ENCODE results near the gene ADIPOQ. TPM values are rescaled to one million over a fixed set of nuclear protein-coding genes. Genes with fewer than 3 reads are reported as not detected.
"Not testable (repeated sequence)": the region's sequence is repeated elsewhere in the genome, so short reads cannot be mapped to it uniquely, and the experiment has no call there.

Gene ADIPOQ
- total and polyA plus RNA-seq, 7 donors = 0.54 to 53.5 (median 1.3) TPM; not detected in 1

- Histone ChIP-seq H3K27ac (peak within 1 kb of the TSS; percentile 83 to 92 (median 86)), H3K4me1 (peaks cover 0 to 17% (median 13%) of the 10 kb centered on the region in 4 donors), H3K36me3 (peaks cover 0 to 14% (median 0%) of the 10 kb centered on the region in 4 donors), H3K9me3 (no peaks in the 10 kb centered on the region), H3K27me3 (no peaks in the 10 kb centered on the region), H3K4me3 (peak within 1 kb of the TSS; percentile 49 to 84 (median 69))
- DNase-seq = peak; percentile 93
- intact Hi-C loops (cut with DNase I) = loop anchor here (2.0 kb wide), 1 partner anchor 20 kb away; no protein-coding TSS in a partner anchor
- no peak for TF ChIP-seq CTCF (IDR thresholded peaks at IDR 0.05)
- peak in 1 of 2 donors; percentile 59 for TF ChIP-seq POLR2A (IDR thresholded peaks at IDR 0.05)
- TF ChIP-seq EP300 (IDR thresholded peaks at IDR 0.05) = peak in 1 of 4 donors; percentile 69
- TF ChIP-seq POLR2AphosphoS5 (IDR thresholded peaks at IDR 0.05) = peak; percentile 76 to 90 (median 84)
- WGBS, 2 donors = 0% methylated on average over 70 of the region's 70 CpGs
These were observed 36.1 kb upstream of the ADIPOQ start, which contains the start of gene RFC4 for GRCh38 chr3:186806089-186807055. TSS of gene RFC4 (minus strand) at chr3:186806482. CDS start at chr3:186804713, 1,769 bp downstream.

GRCh38 chr3:186807231-186807630 is 35.3 kb upstream of the ADIPOQ start:
- no peak for DNase-seq
- intact Hi-C loops (cut with DNase I) = loop anchor here (2.0 kb wide), 1 partner anchor 20 kb away; no protein-coding TSS in a partner anchor
- 24 to 36% methylated on average over 5 of the region's 5 CpGs for WGBS, 2 donors
- Histone ChIP-seq H3K36me3 (peaks cover 0 to 13% (median 0%) of the 10 kb centered on the region in 4 donors), H3K27me3 (no peaks in the 10 kb centered on the region), H3K4me3 (peak overlapping the region in 1 of 4 donors; percentile 65), H3K4me1 (peaks cover 0 to 17% (median 13%) of the 10 kb centered on the region in 4 donors), H3K9me3 (no peaks in the 10 kb centered on the region), H3K27ac (peak overlapping the region in 2 of 4 donors; percentile 83 to 92)
- TF ChIP-seq POLR2A (IDR thresholded peaks at IDR 0.05) = no peak
- TF ChIP-seq POLR2AphosphoS5 (IDR thresholded peaks at IDR 0.05) = no peak
- no peak for TF ChIP-seq CTCF (IDR thresholded peaks at IDR 0.05)

GRCh38 chr3:186810336-186810996 is 32.0 kb upstream of the ADIPOQ start:
- Histone ChIP-seq H3K27ac (no peak overlapping the region), H3K4me1 (peaks cover 0 to 11% (median 7%) of the 10 kb centered on the region in 4 donors), H3K4me3 (no peak overlapping the region), H3K9me3 (no peaks in the 10 kb centered on the region), H3K27me3 (peaks cover 0 to 12% (median 0%) of the 10 kb centered on the region in 3 donors), H3K36me3 (no peaks in the 10 kb centered on the region)
- no peak for TF ChIP-seq POLR2A (IDR thresholded peaks at IDR 0.05)
- no peak for TF ChIP-seq POLR2AphosphoS5 (IDR thresholded peaks at IDR 0.05)
- no peak for TF ChIP-seq EP300 (IDR thresholded peaks at IDR 0.05)
- TF ChIP-seq CTCF (IDR thresholded peaks at IDR 0.05) = no peak
- no peak for DNase-seq
- intact Hi-C loops (cut with DNase I) = no loop called here
- 92 to 93% methylated on average over 5 of the region's 5 CpGs for WGBS, 2 donors

GRCh38 chr3:186811313-186811712 is 31.2 kb upstream of the ADIPOQ start:
- DNase-seq; H3K4me1 ChIP-seq; H3K27ac ChIP-seq; H3K36me3 ChIP-seq; intact Hi-C loops (cut with DNase I); H3K9me3 ChIP-seq; H3K4me3 ChIP-seq: not testable (repeated sequence)
- H3K27me3 ChIP-seq = peaks cover 0 to 12% (median 0%) of the 10 kb centered on the region in 3 donors
- WGBS, 2 donors = 96% methylated on average over 20 to 21 of the region's 29 CpGs

GRCh38 chr3:186814100-186814499 is 28.4 kb upstream of the ADIPOQ start:
- Histone ChIP-seq H3K27ac (no peak overlapping the region), H3K27me3 (peaks cover 0 to 12% (median 0%) of the 10 kb centered on the region in 3 donors), H3K4me1 (no peaks in the 10 kb centered on the region), H3K9me3 (no peaks in the 10 kb centered on the region), H3K4me3 (no peak overlapping the region), H3K36me3 (no peaks in the 10 kb centered on the region)
- 91 to 93% methylated on average over 4 of the region's 4 CpGs for WGBS, 2 donors
- intact Hi-C loops (cut with DNase I) = no loop called here
- TF ChIP-seq POLR2A (IDR thresholded peaks at IDR 0.05) (no peak), POLR2AphosphoS5 (IDR thresholded peaks at IDR 0.05) (no peak), CTCF (IDR thresholded peaks at IDR 0.05) (no peak), EP300 (IDR thresholded peaks at IDR 0.05) (no peak)
- DNase-seq = no peak

Data from sigmoid colon (tissue), 7 donors.